ENCODE results near the gene GSE1.

The GSE1 gene

GRCh38 chr16:85574672-85575475 lies 38.2 kb upstream of the GSE1 start:
- no peak for DNase-seq

- no peak for DNase-seq
These were observed 37.2 kb upstream of the GSE1 start for GRCh38 chr16:85575920-85576319.

GRCh38 chr16:85576944-85577343 lies 36.2 kb upstream of the GSE1 start:
- DNase-seq = no peak

- no peak for DNase-seq
These were observed 35.1 kb upstream of the GSE1 start for GRCh38 chr16:85577899-85578598.

- no peak for DNase-seq
These were observed 34.5 kb upstream of the GSE1 start for GRCh38 chr16:85578599-85578948.

GRCh38 chr16:85579191-85579590 lies 33.9 kb upstream of the GSE1 start:
- DNase-seq = no peak

- DNase-seq = no peak
These were observed 33.1 kb upstream of the GSE1 start for GRCh38 chr16:85579923-85580580.

GRCh38 chr16:85580684-85581083 lies 32.4 kb upstream of the GSE1 start:
- DNase-seq = no peak

GRCh38 chr16:85582229-85582991 lies 30.7 kb upstream of the GSE1 start:
- no peak for DNase-seq

- no peak for DNase-seq
These were observed 29.5 kb upstream of the GSE1 start for GRCh38 chr16:85583491-85584181.

- DNase-seq = no peak
These were observed 28.9 kb upstream of the GSE1 start for GRCh38 chr16:85584267-85584666.

GRCh38 chr16:85584819-85585282 lies 28.3 kb upstream of the GSE1 start:
- DNase-seq = no peak

- DNase-seq = no peak
These were observed 27.4 kb upstream of the GSE1 start for GRCh38 chr16:85585711-85586110.

- no peak for DNase-seq
These were observed 26.6 kb upstream of the GSE1 start for GRCh38 chr16:85586380-85587104.

GRCh38 chr16:85587762-85588556 lies 25.2 kb upstream of the GSE1 start:
- no peak for DNase-seq

- DNase-seq = no peak
These were observed 24.3 kb upstream of the GSE1 start for GRCh38 chr16:85588562-85589503.

GRCh38 chr16:85589688-85590505 lies 23.2 kb upstream of the GSE1 start:
- no peak for DNase-seq

GRCh38 chr16:85590506-85590832 lies 22.7 kb upstream of the GSE1 start:
- DNase-seq = no peak

GRCh38 chr16:85591381-85591780 lies 21.7 kb upstream of the GSE1 start:
- no peak for DNase-seq
